ENCODE results near the gene ANKMY1. TPM values are rescaled to one million over a fixed set of nuclear protein-coding genes. Genes with fewer than 3 reads are reported as not detected.

ANKMY1 gene
- total and polyA plus RNA-seq, 2 experiments from 2014 or later = 2.3 to 8.9 TPM

DNA sequence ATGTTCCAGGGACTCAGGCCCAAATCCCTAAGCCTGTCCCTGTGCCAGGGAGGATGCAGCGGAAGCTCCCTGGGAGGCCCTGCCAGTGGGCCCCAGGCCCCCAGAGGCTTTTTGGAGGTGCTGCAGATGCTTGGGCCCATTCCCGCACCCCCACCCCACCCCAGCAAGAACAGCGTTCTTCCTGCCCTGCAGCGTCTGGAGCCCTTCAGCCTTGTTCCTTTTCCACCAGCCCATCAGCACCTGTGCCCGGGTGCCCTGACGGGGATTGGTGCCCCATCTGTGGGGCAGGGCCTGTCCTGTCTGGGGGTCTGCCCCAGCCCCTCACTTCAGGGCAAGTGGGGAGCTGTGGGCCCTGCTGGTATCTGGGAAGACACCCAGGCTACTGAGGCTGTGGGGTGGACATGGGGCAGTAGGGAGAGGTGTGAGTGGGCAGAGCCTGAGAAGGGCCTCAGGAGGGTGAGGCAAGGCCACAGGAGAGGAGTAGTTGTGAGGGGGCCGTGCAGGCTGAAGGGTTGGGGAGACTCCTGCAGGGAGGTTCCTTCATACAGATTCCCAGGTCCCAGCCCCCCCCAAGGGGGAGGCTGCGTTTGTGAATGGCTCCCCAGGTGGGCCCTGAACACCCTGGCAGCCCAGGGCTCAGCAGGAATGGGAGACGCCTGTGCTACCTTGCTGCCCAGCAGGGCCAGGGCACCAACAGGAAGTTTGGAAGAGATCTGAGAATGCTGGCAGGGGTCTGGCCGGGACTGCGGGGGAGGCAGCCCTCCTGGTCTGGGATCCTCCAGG, 12.9 kb upstream of the ANKMY1 start (continued):
- TF ChIP-seq, protein P1, sequence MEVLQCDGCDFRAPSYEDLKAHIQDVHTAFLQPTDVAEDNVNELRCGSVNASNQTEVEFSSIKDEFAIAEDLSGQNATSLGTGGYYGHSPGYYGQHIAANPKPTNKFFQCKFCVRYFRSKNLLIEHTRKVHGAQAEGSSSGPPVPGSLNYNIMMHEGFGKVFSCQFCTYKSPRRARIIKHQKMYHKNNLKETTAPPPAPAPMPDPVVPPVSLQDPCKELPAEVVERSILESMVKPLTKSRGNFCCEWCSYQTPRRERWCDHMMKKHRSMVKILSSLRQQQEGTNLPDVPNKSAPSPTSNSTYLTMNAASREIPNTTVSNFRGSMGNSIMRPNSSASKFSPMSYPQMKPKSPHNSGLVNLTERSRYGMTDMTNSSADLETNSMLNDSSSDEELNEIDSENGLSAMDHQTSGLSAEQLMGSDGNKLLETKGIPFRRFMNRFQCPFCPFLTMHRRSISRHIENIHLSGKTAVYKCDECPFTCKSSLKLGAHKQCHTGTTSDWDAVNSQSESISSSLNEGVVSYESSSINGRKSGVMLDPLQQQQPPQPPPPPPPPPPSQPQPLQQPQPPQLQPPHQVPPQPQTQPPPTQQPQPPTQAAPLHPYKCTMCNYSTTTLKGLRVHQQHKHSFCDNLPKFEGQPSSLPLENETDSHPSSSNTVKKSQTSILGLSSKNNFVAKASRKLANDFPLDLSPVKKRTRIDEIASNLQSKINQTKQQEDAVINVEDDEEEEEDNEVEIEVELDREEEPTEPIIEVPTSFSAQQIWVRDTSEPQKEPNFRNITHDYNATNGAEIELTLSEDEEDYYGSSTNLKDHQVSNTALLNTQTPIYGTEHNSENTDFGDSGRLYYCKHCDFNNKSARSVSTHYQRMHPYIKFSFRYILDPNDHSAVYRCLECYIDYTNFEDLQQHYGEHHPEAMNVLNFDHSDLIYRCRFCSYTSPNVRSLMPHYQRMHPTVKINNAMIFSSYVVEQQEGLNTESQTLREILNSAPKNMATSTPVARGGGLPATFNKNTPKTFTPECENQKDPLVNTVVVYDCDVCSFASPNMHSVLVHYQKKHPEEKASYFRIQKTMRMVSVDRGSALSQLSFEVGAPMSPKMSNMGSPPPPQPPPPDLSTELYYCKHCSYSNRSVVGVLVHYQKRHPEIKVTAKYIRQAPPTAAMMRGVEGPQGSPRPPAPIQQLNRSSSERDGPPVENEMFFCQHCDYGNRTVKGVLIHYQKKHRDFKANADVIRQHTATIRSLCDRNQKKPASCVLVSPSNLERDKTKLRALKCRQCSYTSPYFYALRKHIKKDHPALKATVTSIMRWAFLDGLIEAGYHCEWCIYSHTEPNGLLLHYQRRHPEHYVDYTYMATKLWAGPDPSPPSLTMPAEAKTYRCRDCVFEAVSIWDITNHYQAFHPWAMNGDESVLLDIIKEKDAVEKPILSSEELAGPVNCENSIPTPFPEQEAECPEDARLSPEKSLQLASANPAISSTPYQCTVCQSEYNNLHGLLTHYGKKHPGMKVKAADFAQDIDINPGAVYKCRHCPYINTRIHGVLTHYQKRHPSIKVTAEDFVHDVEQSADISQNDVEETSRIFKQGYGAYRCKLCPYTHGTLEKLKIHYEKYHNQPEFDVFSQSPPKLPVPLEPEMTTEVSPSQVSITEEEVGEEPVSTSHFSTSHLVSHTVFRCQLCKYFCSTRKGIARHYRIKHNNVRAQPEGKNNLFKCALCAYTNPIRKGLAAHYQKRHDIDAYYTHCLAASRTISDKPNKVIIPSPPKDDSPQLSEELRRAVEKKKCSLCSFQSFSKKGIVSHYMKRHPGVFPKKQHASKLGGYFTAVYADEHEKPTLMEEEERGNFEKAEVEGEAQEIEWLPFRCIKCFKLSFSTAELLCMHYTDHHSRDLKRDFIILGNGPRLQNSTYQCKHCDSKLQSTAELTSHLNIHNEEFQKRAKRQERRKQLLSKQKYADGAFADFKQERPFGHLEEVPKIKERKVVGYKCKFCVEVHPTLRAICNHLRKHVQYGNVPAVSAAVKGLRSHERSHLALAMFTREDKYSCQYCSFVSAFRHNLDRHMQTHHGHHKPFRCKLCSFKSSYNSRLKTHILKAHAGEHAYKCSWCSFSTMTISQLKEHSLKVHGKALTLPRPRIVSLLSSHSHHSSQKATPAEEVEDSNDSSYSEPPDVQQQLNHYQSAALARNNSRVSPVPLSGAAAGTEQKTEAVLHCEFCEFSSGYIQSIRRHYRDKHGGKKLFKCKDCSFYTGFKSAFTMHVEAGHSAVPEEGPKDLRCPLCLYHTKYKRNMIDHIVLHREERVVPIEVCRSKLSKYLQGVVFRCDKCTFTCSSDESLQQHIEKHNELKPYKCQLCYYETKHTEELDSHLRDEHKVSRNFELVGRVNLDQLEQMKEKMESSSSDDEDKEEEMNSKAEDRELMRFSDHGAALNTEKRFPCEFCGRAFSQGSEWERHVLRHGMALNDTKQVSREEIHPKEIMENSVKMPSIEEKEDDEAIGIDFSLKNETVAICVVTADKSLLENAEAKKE (CRISPR knock-in tag; IDR thresholded peaks at IDR 0.05) = no peak
- TF ChIP-seq STAT1 (IDR thresholded peaks at IDR 0.05; ENCODE audit: unreplicated experiment) = no peak
- TF ChIP-seq, protein P2, sequence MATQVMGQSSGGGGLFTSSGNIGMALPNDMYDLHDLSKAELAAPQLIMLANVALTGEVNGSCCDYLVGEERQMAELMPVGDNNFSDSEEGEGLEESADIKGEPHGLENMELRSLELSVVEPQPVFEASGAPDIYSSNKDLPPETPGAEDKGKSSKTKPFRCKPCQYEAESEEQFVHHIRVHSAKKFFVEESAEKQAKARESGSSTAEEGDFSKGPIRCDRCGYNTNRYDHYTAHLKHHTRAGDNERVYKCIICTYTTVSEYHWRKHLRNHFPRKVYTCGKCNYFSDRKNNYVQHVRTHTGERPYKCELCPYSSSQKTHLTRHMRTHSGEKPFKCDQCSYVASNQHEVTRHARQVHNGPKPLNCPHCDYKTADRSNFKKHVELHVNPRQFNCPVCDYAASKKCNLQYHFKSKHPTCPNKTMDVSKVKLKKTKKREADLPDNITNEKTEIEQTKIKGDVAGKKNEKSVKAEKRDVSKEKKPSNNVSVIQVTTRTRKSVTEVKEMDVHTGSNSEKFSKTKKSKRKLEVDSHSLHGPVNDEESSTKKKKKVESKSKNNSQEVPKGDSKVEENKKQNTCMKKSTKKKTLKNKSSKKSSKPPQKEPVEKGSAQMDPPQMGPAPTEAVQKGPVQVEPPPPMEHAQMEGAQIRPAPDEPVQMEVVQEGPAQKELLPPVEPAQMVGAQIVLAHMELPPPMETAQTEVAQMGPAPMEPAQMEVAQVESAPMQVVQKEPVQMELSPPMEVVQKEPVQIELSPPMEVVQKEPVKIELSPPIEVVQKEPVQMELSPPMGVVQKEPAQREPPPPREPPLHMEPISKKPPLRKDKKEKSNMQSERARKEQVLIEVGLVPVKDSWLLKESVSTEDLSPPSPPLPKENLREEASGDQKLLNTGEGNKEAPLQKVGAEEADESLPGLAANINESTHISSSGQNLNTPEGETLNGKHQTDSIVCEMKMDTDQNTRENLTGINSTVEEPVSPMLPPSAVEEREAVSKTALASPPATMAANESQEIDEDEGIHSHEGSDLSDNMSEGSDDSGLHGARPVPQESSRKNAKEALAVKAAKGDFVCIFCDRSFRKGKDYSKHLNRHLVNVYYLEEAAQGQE (IDR thresholded peaks at IDR 0.05; ENCODE audit: unreplicated experiment) = no peak

DNA sequence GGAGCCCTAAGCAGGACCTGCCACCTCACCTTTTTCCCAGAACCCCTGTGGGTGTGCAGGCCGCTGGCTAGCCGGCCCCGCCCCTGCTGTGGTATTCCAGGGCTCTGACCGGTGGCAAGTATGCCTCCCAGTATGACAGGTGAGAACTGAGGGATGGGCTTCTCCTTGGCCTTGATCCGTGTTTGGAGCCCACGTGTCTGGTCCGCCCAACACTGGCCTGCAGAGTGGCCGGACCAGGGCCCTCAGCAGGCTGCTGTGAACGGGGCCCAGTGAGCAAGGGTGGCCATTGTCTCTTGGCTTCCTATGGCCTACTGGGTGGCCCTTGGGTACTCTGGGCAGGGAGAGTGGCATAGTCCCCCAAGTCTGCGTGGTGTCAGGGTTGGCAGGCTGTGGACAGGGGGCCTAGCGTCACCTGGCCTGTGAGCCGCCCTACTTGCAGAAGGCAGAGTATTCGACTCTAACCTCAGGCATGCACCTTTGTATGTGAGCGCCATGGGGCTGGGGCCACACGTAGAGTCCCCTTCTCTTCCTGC, 12.3 kb upstream of the ANKMY1 start:
- Histone ChIP-seq H4K20me1 (replicated peaks; ENCODE audit: insufficient read depth) (no peaks in the 10 kb centered on the region; the same call in 1 of the 2 replicates), H3K27me3 (ENCODE audit: insufficient read depth) (peaks cover 32% of the 10 kb centered on the region), H3K4me3 (no peak overlapping the region), H3F3A (replicated peaks; ENCODE audit: low read depth) (peaks cover 7% of the 10 kb centered on the region; the same call in 1 of the 2 replicates), H2AFZ (no peak overlapping the region), H3K27ac (ENCODE audit: low read depth) (no peak overlapping the region), H3K9me2 (ENCODE audit: insufficient read depth) (no peaks in the 10 kb centered on the region), H3K36me3 (ENCODE audit: insufficient read depth) (no peaks in the 10 kb centered on the region), H3K79me2 (replicated peaks; ENCODE audit: insufficient read depth) (no peaks in the 10 kb centered on the region), H3K4me2 (no peak overlapping the region), H3K4me1 (ENCODE audit: insufficient read depth) (peaks cover 7% of the 10 kb centered on the region; the same call in 1 of the 2 replicates)
- peaks cover 37% of the 10 kb centered on the region for H3K27me3 Mint-ChIP-seq (ENCODE audit: insufficient read depth, low read depth, poor library complexity)
- DNase-seq (ENCODE audit: low spot score) (no peak), ATAC-seq (no peak)
- H3K4me1 Mint-ChIP-seq = peaks cover 21% of the 10 kb centered on the region
- H3K36me3 Mint-ChIP-seq (ENCODE audit: low read depth) = no peaks in the 10 kb centered on the region
- H3K27ac Mint-ChIP-seq = no peak overlapping the region
- H3K9me3 Mint-ChIP-seq = no peaks in the 10 kb centered on the region
- H3K4me3 Mint-ChIP-seq = no peak overlapping the region
- TF ChIP-seq STAT1 (IDR thresholded peaks at IDR 0.05; ENCODE audit: unreplicated experiment) = no peak
- TF ChIP-seq, protein P1 (CRISPR knock-in tag; IDR thresholded peaks at IDR 0.05) = no peak
